GM21717 (cell line): ENCODE data around the gene FAM76B.

Source experiments
- ATAC-seq: cut with Tn5 transposase; IDR thresholded peaks from one replicate; pipeline ENCODE4 v1.9.1; 2021; ENCODE audit warnings: mild to moderate bottlenecking, moderate library complexity; ENCODE audit not compliant: unreplicated experiment

Gene FAM76B

GRCh38 chr11:95734009-95734572 lies 55.5 kb downstream of the FAM76B start:
- no peak for ATAC-seq

GRCh38 chr11:95732930-95733602 lies 56.5 kb downstream of the FAM76B start:
- ATAC-seq: no peak

DNA sequence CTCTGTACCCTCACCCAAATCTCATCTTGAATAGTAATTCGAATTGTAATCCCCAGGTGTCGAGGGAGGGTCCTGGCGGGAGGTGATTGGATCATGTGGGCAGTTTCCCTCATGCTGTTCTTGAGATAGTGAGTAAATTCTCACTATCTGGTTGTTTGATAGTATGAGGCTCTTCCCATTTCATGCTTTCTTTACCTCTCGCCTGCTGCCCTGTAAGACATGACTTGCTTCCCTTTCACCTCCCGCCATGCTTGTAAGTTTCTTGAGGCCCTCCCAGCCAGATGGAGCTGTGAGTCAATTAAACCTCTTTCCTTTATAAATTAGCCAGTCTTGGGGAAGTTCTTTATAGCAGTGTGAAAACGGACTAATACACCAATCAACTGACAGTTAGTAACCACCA lies 60.1 kb downstream of the FAM76B start:
- ATAC-seq: no peak

GRCh38 chr11:95728790-95729189 lies 60.8 kb downstream of the FAM76B start:
- ATAC-seq: no peak

GRCh38 chr11:95728094-95728493 lies 61.5 kb downstream of the FAM76B start:
- no peak for ATAC-seq

GRCh38 chr11:95727620-95728019 lies 62.0 kb downstream of the FAM76B start:
- no peak for ATAC-seq

GRCh38 chr11:95727111-95727510 lies 62.5 kb downstream of the FAM76B start:
- no peak for ATAC-seq

- no peak for ATAC-seq
Measured at GRCh38 chr11:95725196-95725595, 64.4 kb downstream of the FAM76B start.

DNA sequence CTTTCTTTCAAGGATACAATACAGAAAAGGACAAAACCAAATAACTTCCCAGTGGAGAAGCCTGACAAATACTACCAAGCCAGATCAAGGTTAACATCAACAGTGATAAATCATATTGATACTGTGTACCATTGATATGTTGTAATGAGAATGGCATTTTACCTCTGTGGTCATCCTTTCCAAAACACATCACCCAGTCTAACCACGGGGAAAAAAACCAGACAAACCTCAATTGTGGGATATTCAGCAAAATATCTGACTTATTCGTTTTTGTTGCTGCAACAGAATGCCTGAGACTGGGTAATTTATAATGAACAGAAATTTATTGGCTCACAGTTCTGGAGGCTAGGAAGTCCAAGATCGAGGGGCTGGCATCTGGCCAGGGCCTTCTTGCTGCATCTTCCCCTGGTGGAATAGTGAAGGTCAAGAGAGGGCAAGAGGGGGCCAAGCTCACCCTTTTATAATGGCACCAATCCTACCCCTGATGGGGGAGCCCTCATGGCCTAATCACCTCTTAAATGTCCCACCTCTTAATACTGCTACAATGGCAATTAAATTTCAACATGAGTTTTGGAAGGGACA lies 66.1 kb downstream of the FAM76B start:
- no peak for ATAC-seq

GRCh38 chr11:95720195-95720594 lies 69.4 kb downstream of the FAM76B start:
- ATAC-seq: no peak
